Dermis lymphatic vessel endothelial cell (primary cell): ENCODE results near the gene SLC16A9. TPM values are rescaled to one million over a fixed set of nuclear protein-coding genes. Genes with fewer than 3 reads are reported as not detected.

Source experiments
- total RNA-seq: library from RNA; depleted of rRNA; stranded (reverse); fragments of >200 nt; gene quantifications from 2 replicates; pipeline ENCODE4 v1.2.1, GENCODE V29; 2014

The SLC16A9 gene, protein sequence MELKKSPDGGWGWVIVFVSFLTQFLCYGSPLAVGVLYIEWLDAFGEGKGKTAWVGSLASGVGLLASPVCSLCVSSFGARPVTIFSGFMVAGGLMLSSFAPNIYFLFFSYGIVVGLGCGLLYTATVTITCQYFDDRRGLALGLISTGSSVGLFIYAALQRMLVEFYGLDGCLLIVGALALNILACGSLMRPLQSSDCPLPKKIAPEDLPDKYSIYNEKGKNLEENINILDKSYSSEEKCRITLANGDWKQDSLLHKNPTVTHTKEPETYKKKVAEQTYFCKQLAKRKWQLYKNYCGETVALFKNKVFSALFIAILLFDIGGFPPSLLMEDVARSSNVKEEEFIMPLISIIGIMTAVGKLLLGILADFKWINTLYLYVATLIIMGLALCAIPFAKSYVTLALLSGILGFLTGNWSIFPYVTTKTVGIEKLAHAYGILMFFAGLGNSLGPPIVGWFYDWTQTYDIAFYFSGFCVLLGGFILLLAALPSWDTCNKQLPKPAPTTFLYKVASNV
- under 0.01 TPM in 1 of 2 replicates, not detected in the other for total RNA-seq

DNA sequence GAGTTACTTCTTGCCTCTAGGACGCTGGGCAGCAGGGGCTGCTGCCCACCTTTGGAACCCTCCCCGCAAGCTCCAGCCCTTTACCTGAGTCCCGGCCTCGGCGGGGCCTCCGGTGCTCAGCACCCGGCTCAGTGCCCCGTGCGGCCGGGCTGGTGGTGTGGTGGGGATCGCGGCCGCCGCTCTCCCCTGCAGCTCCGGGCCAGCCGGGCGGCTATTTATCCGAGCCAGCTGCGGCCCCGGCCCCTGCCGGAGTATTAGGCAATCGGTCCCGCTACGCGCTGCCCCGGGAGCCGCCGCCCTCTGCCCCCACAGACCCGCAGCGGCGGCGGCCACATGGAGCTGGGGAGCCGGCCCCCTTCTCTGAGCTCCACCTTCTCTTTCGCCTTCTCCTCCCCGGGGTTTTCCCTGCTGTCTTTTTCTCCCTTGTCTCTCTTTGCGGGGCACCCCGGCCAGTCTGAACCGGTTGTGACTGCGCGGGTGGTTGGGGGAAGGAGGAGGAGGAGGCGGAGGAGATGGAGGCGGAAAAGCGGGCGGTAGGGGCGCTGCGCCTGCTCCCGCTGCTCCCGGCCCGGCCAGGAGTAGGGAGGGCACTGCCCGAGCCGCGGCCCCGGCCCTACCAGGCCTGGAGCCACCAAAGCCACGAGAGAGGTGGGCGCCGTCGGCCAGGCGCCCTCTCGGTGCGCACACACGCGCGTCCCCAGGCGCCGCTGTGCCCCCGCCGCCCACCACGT, at the start of gene SLC16A9:
Gene SLC16A9, minus strand, starts transcription at position 456 of the 731 bp plus-strand sequence. CDS start 25,559 bp downstream, outside the sequence.

DNA sequence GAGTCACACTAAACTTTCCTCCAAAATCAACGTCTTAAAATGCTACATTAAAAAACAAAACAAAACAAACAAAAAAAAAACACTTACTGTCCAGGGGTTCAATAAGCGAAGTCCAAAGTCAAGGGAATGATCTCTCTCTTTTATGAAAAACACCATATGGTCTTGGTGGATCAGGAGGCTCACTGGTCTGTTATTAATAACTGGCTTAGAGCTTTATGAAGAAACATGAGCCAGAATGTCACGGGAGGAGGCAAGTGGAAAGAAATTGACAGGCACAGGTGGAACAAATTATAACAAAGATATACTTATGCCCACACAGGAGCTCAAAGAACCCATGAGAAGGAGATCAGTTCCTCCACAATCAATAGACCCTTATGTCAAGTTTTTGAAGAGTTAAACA, 43.6 kb upstream of the SLC16A9 start, which contains the start of gene MRLN:
Gene MRLN, minus strand, starts transcription at position 189 of the 400 bp plus-strand sequence.

Other genes with a start within 250 kb of the SLC16A9 start
- gene MRLN, start 43.6 kb upstream of the SLC16A9 start, total RNA-seq, result not detected in 2 replicates
- 15.8 and 21.2 TPM in 2 replicates for gene CCDC6, start 196.7 kb upstream of the SLC16A9 start, total RNA-seq